ENCODE results near the gene AGPAT3.

GRCh38 chr21:43895196-43895595 lies 30.2 kb downstream of the AGPAT3 start:
- TF ChIP-seq EP300 (IDR thresholded peaks at IDR 0.05) (no peak), POLR2AphosphoS5 (IDR thresholded peaks at IDR 0.05) (no peak), CTCF (IDR thresholded peaks at IDR 0.05) (no peak)

Measured in suprapubic skin (tissue), 4 donors.